IPS DF 6.9 (cell line): Measurements from ENCODE around the gene MEFV.
"Not testable (repeated sequence)": the region's sequence is repeated elsewhere in the genome, so short reads cannot be mapped to it uniquely, and the experiment has no call there.

ENCODE experiments used
- DNase-seq: peaks from one replicate; pipeline ENCODE4 v3.0.0-alpha.2; 2013; ENCODE audit warnings: low read depth, low spot score
- H3K27ac ChIP-seq: one replicate; pipeline ENCODE4 v1.5.1; 2013; ENCODE audit warnings: low read length, control low read depth
- H3K27me3 ChIP-seq: 2 replicates; pipeline ENCODE4 v1.6.1; 2013; ENCODE audit warnings: mild to moderate bottlenecking, low read length; ENCODE audit not compliant: control insufficient read depth, insufficient read depth
- H3K36me3 ChIP-seq: 2 replicates; pipeline ENCODE4 v1.6.1; 2013; ENCODE audit warnings: low read length; ENCODE audit not compliant: control insufficient read depth, insufficient read depth
- H3K4me1 ChIP-seq: 2 replicates; pipeline ENCODE4 v1.6.1; 2013; ENCODE audit warnings: low read length; ENCODE audit not compliant: control insufficient read depth, insufficient read depth
- H3K4me3 ChIP-seq: 2 replicates; pipeline ENCODE4 v1.5.1; 2013; ENCODE audit warnings: mild to moderate bottlenecking, low read length
- H3K9me3 ChIP-seq: 2 replicates; pipeline ENCODE4 v1.6.1; 2013; ENCODE audit warnings: low read length, inconsistent platforms; ENCODE audit not compliant: control insufficient read depth, insufficient read depth
- WGBS: extraction: QIAGEN DNeasy Blood & Tissue Kit; methylation state at CpG from one replicate; pipeline ENCODE4 v1.1.7; 2013; ENCODE audit warnings: mixed read lengths, missing lambda C conversion rate; ENCODE audit not compliant: insufficient read length, insufficient coverage; 5-methylcytosine and 5-hydroxymethylcytosine counted together

The MEFV gene

DNA sequence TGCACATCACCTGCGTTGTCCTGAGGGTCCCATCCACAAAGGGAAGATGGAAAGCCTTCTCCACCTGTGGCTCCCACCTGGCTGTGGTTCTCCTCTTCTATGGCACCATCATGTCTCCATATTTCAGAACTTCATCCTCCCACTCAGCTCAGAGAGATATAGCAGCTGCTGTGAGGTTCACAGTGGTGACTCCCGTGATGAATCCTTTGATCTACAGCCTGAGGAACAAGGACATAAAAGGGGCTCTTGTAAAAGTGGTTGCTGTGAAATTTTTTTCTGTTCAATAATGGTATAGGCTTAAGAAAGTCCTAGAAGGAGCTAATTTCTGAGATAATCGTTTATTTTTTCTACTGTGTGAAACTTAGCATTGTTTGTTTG, 40.2 kb downstream of the MEFV start:
- no peaks in the 10 kb centered on the region for H3K36me3 ChIP-seq
- no CpG with 5 or more reads among the region's 3 CpGs for WGBS
- no peak overlapping the region for H3K4me3 ChIP-seq
- no peaks in the 10 kb centered on the region for H3K9me3 ChIP-seq
- H3K27ac ChIP-seq, result no peak overlapping the region
- no peaks in the 10 kb centered on the region for H3K4me1 ChIP-seq
- DNase-seq, result no peak
- H3K27me3 ChIP-seq, result no peaks in the 10 kb centered on the region

DNA sequence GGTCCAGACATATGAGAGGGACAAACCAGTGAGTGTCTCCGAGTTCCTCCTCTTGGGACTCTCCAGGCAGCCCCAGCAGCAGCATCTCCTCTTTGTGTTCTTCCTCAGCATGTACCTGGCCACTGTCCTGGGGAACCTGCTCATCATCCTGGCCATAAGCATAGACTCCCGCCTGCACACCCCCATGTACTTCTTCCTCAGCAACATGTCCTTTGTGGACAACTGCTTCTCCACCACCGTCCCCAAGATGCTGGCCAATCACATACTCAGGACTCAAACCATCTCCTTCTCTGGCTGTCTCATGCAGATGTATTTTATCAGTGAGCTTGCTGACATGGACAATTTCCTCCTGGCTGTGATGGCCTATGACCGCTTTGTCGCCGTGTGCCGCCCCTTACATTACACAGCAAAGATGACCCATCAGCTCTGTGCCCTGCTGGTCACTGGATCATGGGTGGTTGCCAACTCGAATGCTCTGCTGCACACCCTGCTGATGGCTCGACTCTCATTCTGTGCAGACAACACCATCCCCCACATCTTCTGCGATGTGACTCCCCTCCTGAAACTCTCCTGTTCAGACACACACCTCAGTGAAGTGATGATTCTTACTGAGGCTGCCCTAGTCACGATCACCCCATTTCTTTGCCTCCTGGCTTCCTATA, 40.7 kb downstream of the MEFV start:
- no peaks in the 10 kb centered on the region for H3K36me3 ChIP-seq
- WGBS, result no CpG with 5 or more reads among the region's 11 CpGs
- no peaks in the 10 kb centered on the region for H3K27me3 ChIP-seq
- H3K4me3 ChIP-seq, result no peak overlapping the region
- H3K27ac ChIP-seq, result no peak overlapping the region
- H3K9me3 ChIP-seq, result no peaks in the 10 kb centered on the region
- no peak for DNase-seq
- no peaks in the 10 kb centered on the region for H3K4me1 ChIP-seq

DNA sequence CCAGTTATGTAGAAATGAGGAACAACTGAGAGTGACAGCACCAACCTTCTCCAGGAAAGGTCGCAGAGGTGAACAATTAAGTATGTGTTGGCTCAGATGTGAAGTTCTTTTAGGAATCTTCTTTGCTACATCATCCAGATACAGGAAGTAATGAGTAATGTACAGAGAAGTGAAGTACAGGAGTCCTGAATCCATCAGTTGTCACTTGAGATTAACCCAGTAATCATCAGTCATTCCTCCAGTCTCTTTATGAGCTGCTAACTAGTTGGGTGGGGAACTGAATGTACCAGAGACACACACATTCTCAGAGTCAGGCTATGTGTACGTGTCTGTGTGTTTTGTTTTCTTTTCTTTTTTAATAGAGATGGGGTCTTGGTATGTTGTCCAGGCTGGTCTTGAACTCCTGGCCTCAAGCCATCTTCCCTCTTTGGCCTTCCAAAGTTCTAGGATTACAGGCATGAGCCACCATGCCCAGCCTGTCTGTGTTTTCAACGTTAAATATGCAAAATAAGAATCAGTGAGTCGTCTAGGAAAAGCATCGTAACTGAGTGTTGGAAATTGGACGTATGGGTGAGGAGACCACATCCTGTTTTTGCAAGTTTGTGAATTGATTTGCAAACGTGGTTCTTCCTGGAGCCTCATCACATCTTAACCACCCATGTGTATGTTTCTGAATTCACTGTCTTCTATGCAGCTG, 41.4 kb downstream of the MEFV start:
- Histone ChIP-seq H3K4me1 (no peaks in the 10 kb centered on the region), H3K36me3 (no peaks in the 10 kb centered on the region), H3K4me3 (no peak overlapping the region), H3K9me3 (peaks cover 3% of the 10 kb centered on the region; the same call in 1 of the 2 replicates), H3K27ac (no peak overlapping the region), H3K27me3 (no peaks in the 10 kb centered on the region)
- whole genome bisulfite sequencing, result no CpG with 5 or more reads among the region's 7 CpGs
- no peak for DNase-seq

DNA sequence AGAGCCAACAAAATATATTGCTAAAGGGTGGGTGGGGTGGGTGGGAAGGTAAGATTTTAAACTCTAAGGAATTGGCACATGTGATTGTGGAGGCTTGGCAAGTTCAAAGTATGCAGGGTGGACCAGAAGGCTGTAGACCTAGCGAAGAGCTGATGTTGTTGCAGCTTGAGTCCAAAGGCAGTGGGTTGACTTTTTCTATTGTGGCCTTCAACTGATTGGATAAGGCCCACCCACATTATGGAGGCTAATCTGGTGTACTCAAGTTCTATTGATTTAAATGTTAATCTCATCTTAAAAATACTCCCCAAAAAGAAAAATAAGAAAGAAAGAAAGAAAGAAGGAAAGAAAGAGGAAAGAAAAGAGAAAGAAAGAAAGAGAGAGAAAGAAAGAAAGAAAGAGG, 43.9 kb downstream of the MEFV start:
- no peaks in the 10 kb centered on the region for H3K36me3 ChIP-seq
- no peak overlapping the region for H3K27ac ChIP-seq
- H3K4me3 ChIP-seq, result no peak overlapping the region
- no peaks in the 10 kb centered on the region for H3K27me3 ChIP-seq
- no CpG with 5 or more reads among the region's 1 CpG for WGBS
- H3K9me3 ChIP-seq, result peaks cover 3% of the 10 kb centered on the region
- no peaks in the 10 kb centered on the region for H3K4me1 ChIP-seq
- no peak for DNase-seq

DNA sequence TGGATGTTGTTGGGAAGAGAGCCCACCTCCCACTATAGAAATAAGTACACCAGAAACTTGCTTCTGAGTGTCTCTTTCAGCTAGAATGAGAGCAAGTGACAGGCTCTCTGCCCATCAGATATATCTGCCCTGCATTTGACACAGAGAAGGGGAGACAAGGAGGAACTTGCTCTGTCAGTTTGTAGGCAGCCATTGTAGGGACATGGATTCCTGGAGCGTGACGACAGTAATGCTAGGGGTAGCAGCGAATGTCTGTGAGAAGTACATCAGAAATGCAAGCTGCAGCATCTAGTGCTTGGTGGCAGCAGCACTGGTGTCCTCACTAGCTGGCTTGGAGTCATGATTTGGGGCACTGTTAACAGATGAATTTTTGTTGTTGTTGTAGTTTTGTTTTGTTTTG, 44.4 kb downstream of the MEFV start:
- H3K4me1 ChIP-seq, result no peaks in the 10 kb centered on the region
- no peaks in the 10 kb centered on the region for H3K36me3 ChIP-seq
- H3K4me3 ChIP-seq, result no peak overlapping the region
- H3K27ac ChIP-seq, result no peak overlapping the region
- WGBS, result no CpG with 5 or more reads among the region's 3 CpGs
- no peaks in the 10 kb centered on the region for H3K27me3 ChIP-seq
- no peak for DNase-seq
- peaks cover 3% of the 10 kb centered on the region for H3K9me3 ChIP-seq

DNA sequence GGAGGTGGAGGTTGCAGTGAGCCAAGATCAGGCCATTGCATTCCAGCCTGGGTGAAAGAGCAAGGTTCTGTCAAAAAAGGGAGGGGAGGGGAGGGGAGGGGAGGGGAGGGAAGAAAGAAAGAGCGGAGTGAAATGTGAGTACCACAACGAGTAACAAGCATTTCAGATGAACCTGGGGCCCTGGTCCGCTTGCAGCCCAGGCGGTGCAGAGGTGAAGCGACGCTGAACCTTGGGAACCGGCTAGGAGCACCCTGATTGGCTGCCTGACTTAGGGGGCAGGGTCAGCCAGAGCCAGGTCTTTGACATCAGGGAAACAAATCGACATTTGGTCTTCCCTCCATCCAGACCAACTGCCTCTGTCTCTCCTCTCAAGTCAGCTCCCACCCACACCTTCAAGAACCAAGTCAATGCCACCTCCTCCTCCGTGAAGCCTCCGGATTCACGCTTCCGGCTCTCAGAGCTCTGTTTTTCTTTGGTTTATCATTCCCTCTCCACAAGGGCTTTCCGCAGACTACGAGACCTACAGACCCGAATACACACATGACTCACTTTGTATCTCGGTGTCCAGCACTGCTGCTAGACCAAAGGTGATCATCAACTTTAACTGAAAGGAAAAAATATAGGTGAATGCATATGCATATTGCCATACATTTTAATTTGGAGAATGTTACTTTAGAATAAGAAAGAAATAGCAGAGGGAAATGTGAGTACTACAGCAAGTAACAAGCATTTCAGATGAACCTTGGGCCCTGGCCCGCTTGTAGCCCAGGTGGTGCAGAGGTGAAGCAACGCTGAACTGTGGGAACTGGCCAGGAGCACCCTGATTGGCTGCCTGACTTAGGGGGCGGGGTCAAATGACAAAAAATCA, 49.1 kb downstream of the MEFV start:
- no peaks in the 10 kb centered on the region for H3K27me3 ChIP-seq
- H3K27ac ChIP-seq, result no peak overlapping the region
- peaks cover 5% of the 10 kb centered on the region for H3K9me3 ChIP-seq
- WGBS, result no CpG with 5 or more reads among the region's 19 CpGs
- no peak overlapping the region for H3K4me3 ChIP-seq
- no peaks in the 10 kb centered on the region for H3K4me1 ChIP-seq
- no peaks in the 10 kb centered on the region for H3K36me3 ChIP-seq
- DNase-seq, result no peak

DNA sequence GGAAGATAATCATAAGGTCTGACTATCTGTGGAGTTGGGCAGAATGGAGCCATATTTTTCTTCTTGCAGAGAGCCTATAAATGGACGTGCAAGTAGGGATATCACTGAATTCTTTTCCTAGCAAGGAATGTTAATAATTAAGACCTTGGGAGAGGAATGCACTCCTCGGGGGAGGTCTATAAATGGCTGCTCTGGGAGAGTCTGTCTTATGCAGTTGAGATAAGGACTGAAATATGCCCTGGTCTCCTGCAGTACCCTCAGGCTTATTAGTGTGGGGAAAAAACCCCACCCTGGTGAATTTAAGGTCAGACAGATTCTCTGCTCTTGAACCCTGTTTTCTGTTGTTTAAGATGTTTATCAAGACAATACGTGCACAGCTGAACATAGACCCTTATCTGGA, 50.5 kb downstream of the MEFV start:
- not testable (repeated sequence) for H3K27ac ChIP-seq, DNase-seq, H3K4me1 ChIP-seq, H3K27me3 ChIP-seq, H3K9me3 ChIP-seq, H3K4me3 ChIP-seq, H3K36me3 ChIP-seq
- no CpG with 5 or more reads among the region's 3 CpGs for WGBS

DNA sequence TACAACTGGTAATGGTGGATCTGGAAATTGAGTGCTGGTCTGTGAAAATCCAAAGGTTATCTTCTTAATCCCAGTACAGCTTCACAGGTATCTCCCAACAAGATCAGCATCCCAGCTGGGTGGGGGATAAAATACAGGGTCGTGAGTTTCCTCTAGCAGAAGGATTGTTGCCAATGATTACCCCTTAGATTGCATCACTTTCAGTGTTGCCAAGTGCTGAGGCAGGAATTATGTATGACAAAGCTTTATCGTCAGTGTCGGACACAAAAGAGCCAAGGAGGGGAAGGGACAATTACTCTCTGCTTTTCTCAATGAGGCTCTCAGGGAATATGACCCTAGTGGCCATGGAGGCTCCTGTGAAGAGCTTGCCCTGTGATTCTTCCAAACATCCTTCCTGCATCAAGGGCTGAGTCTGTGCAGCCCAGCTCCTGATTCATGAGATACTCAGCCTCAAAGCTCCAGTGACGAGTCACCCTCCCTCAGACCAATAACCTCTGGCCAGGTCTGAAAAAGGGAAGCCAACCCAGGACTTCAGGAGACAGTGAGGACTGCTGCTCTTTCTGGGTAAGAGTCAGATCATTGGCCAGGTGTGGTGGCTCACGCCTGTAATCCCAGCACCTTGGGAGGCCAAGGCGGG, 53.4 kb downstream of the MEFV start:
- DNase-seq, result no peak
- H3K9me3 ChIP-seq, result peaks cover 3% of the 10 kb centered on the region; the same call in 1 of the 2 replicates

DNA sequence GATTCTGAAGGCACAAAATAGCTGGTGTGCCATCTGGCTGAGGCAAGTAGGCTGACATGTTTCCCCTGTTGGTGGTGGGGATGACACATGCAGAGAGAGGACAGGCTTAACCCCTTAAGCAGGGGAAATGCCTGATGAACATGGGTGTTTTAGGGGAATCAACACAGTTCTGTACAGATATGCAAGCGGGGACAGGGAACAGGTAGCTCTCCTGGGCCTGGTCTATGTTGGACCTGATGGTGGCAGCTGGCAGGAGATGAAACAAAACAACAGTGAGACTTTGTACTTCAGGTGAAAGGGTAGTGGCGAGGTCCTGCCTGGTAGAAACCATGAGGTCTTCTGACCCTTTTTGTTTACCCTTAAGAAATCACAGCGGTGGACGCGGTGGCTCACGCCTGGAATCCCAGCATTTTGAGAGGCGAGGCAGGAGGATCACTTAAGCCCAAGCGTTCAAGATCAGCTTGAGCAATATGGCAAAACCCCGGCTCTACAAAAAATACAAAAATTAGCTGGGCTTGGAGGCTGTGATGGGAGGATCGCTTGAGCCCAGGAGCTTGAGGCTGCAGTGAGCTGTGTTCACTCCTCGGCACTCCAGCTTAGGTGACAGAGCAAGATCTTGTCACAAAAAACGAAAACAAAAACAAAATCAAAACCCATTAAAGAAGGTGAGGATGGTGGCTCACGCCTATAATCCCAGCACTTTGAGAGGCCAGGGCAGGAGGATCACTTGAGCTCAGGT, 57.9 kb downstream of the MEFV start:
- no peak overlapping the region for H3K4me3 ChIP-seq
- no peaks in the 10 kb centered on the region; the same call in 1 of the 2 replicates for H3K4me1 ChIP-seq
- no peak for DNase-seq
- H3K9me3 ChIP-seq, result no peaks in the 10 kb centered on the region
- no peaks in the 10 kb centered on the region for H3K36me3 ChIP-seq
- H3K27me3 ChIP-seq, result no peaks in the 10 kb centered on the region
- H3K27ac ChIP-seq, result no peak overlapping the region
- no CpG with 5 or more reads among the region's 13 CpGs for WGBS

More for the DNA sequence above, 53.4 kb downstream of the MEFV start:
- H3K27me3 ChIP-seq, result no peaks in the 10 kb centered on the region
- no peak overlapping the region for H3K4me3 ChIP-seq
- WGBS, result no CpG with 5 or more reads among the region's 6 CpGs
- no peaks in the 10 kb centered on the region for H3K4me1 ChIP-seq
- no peaks in the 10 kb centered on the region for H3K36me3 ChIP-seq
- no peak overlapping the region for H3K27ac ChIP-seq
